OCI-LY1 (cell line): Measurements from ENCODE around the gene SMAP1.
A peak's percentile ranks its signal among the peaks of the same experiment; 100 is the strongest.

Experiments
- EZH2 ChIP-seq: fragments of 200-600 bp; sonication (generic), shearing (Covaris generic); IDR thresholded peaks from 2 replicates; pipeline ENCODE4 v1.8.0; 2017; ENCODE audit warnings: borderline replicate concordance, mixed run types, mild to moderate bottlenecking, antibody characterized with exemption, low read length, moderate library complexity, mixed read lengths
- TF ChIP-seq, protein P1 (sequence below): fragments of 200-600 bp; sonication (generic), shearing (Covaris generic); IDR thresholded peaks from 2 replicates; pipeline ENCODE4 v1.5.1; 2017; ENCODE audit warnings: mild to moderate bottlenecking, antibody characterized with exemption, low read length, moderate library complexity, mixed read lengths

DNA sequence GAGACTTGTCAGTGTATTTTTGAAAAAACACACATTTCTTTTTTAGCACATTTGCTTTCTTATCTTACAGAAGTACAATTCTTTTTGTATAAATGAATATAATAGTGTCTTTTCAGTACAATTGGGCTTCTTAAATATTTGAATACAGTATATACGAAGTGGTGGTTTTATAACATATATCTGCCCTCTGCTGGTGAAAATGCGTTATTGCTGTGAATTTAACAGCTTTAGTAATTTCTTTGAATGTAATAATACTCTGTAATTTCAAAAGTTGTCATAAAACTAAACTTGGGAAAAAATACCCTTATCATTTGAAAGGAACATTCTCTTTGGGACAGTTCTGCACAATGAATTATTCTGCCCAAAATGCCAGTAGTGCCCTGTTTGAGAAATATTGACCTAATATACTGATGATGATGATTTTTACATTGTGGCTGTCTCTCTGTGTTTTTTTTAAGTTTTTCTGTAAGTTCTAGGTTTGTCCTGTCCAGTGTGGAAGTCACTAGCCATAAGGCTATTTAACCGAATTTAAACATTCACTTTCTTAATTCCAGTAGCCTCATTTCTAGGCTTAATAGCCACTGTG, 19.0 kb downstream of the SMAP1 start:
- TF ChIP-seq, protein P1, sequence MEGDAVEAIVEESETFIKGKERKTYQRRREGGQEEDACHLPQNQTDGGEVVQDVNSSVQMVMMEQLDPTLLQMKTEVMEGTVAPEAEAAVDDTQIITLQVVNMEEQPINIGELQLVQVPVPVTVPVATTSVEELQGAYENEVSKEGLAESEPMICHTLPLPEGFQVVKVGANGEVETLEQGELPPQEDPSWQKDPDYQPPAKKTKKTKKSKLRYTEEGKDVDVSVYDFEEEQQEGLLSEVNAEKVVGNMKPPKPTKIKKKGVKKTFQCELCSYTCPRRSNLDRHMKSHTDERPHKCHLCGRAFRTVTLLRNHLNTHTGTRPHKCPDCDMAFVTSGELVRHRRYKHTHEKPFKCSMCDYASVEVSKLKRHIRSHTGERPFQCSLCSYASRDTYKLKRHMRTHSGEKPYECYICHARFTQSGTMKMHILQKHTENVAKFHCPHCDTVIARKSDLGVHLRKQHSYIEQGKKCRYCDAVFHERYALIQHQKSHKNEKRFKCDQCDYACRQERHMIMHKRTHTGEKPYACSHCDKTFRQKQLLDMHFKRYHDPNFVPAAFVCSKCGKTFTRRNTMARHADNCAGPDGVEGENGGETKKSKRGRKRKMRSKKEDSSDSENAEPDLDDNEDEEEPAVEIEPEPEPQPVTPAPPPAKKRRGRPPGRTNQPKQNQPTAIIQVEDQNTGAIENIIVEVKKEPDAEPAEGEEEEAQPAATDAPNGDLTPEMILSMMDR, result peak; percentile 71
- no peak for TF ChIP-seq EZH2
